NB4 (cell line): ENCODE data around the gene APOO.

Source experiments
- CTCF ChIP-seq: IDR thresholded peaks from one replicate; pipeline ENCODE4 v1.5.1; 2012; ENCODE audit warnings: low read depth, low read length
- MAX ChIP-seq: IDR thresholded peaks from 2 replicates; pipeline ENCODE4 v1.6.1; 2011; ENCODE audit warnings: low read depth, low read length
- MYC ChIP-seq: IDR thresholded peaks from 2 replicates; pipeline ENCODE4 v1.6.1; 2011; ENCODE audit warnings: low read depth, low read length
- POLR2A ChIP-seq: IDR thresholded peaks from 2 replicates; pipeline ENCODE4 v1.6.1; 2011; ENCODE audit warnings: mild to moderate bottlenecking; ENCODE audit not compliant: insufficient read length; ENCODE audit errors: extremely low read depth

- no peak for TF ChIP-seq CTCF
- no peak for TF ChIP-seq POLR2A
- no peak for TF ChIP-seq MYC
- no peak for TF ChIP-seq MAX
Measured at GRCh38 chrX:23884427-23885024, 23.2 kb downstream of the APOO start.
